B cell (primary cell): ENCODE results near the gene SAPCD2.

Experiments used
- EZH2 ChIP-seq: IDR thresholded peaks from 2 replicates; pipeline ENCODE4 v1.6.1; 2012; ENCODE audit warnings: borderline replicate concordance, low read depth, mild to moderate bottlenecking, moderate library complexity, low read length; ENCODE audit not compliant: insufficient read depth, poor library complexity, severe bottlenecking
- TF ChIP-seq, protein P1 (sequence below): fragments of 200-600 bp; IDR thresholded peaks from one replicate; pipeline ENCODE4 v1.8.0; 2022; ENCODE audit warnings: antibody characterized with exemption, mild to moderate bottlenecking

DNA sequence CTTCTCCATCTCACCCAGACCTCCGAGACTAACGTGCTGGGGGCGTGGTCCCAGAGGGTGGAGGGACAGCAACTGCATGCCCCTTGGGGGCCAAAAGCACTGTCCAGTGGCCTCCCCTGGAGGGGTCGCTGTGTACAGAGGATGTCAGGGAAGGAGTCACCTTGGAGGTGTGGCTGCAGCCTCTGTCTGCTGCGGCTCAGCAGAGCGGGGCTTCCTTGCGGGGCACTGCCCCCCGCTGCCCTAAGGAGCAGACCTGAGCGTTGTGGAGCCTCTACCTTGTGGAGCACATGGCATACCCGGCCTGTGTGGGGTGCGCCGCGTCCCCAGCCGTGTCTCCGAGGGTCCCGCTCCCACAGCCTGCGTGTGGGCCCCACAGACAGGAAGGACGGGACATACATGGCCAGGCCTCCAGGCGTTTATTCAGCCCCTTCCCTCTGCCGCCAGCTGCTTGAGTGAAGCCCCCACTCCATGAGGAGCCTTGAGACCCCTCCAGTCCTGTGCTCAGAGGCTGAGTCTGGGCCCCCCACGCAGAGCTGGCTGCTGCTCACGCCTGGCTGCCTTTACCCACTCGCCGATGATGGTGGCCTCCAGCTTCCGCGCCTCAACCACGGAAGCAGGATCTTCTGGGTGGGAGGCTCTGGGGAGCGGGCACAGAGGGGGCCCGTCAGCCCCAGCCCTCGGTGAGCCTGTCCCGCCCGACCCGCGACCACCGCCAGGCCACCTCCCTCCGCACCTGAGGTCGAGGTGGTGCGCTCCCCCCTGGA lies 40.0 kb upstream of the SAPCD2 start:
- TF ChIP-seq, protein P1, sequence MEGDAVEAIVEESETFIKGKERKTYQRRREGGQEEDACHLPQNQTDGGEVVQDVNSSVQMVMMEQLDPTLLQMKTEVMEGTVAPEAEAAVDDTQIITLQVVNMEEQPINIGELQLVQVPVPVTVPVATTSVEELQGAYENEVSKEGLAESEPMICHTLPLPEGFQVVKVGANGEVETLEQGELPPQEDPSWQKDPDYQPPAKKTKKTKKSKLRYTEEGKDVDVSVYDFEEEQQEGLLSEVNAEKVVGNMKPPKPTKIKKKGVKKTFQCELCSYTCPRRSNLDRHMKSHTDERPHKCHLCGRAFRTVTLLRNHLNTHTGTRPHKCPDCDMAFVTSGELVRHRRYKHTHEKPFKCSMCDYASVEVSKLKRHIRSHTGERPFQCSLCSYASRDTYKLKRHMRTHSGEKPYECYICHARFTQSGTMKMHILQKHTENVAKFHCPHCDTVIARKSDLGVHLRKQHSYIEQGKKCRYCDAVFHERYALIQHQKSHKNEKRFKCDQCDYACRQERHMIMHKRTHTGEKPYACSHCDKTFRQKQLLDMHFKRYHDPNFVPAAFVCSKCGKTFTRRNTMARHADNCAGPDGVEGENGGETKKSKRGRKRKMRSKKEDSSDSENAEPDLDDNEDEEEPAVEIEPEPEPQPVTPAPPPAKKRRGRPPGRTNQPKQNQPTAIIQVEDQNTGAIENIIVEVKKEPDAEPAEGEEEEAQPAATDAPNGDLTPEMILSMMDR: no peak
- no peak for TF ChIP-seq EZH2
